NOMO-1 treated with DMSO at 0.1 percent for 48 hours (cell line): ENCODE data around the gene PRKAR1B.

Source experiments
- DNase-seq: peaks from one replicate; lab custom pipeline; 2025; ENCODE audit not compliant: unreplicated experiment; lab: John Stamatoyannopoulos, UW

Gene PRKAR1B

GRCh38 chr7:545470-545869, 181.6 kb downstream of the PRKAR1B start:
- no peak for DNase-seq

GRCh38 chr7:544338-545221, 182.5 kb downstream of the PRKAR1B start:
- no peak for DNase-seq

GRCh38 chr7:543501-544337, 183.4 kb downstream of the PRKAR1B start:
- no peak for DNase-seq

- DNase-seq = no peak
Measured at GRCh38 chr7:542713-543500, 184.2 kb downstream of the PRKAR1B start.

GRCh38 chr7:542131-542712, 184.9 kb downstream of the PRKAR1B start:
- DNase-seq = no peak

- DNase-seq = no peak
Measured at GRCh38 chr7:541661-542060, 185.4 kb downstream of the PRKAR1B start.

GRCh38 chr7:540997-541396, 186.1 kb downstream of the PRKAR1B start:
- no peak for DNase-seq

GRCh38 chr7:540579-540978, 186.5 kb downstream of the PRKAR1B start:
- no peak for DNase-seq

- no peak for DNase-seq
Measured at GRCh38 chr7:539731-540411, 187.2 kb downstream of the PRKAR1B start.

GRCh38 chr7:538764-539685, 188.1 kb downstream of the PRKAR1B start:
- DNase-seq = no peak

- DNase-seq = no peak
Measured at GRCh38 chr7:537911-538634, 189.0 kb downstream of the PRKAR1B start.

GRCh38 chr7:536231-536630, 190.8 kb downstream of the PRKAR1B start:
- no peak for DNase-seq

GRCh38 chr7:534959-535358, 192.1 kb downstream of the PRKAR1B start:
- DNase-seq = no peak

- no peak for DNase-seq
Measured at GRCh38 chr7:534075-534474, 193.0 kb downstream of the PRKAR1B start.

- DNase-seq = no peak
Measured at GRCh38 chr7:533266-533665, 193.8 kb downstream of the PRKAR1B start.

- no peak for DNase-seq
Measured at GRCh38 chr7:532379-533143, 194.5 kb downstream of the PRKAR1B start.

- no peak for DNase-seq
Measured at GRCh38 chr7:531777-532176, 195.3 kb downstream of the PRKAR1B start.

GRCh38 chr7:528451-528850, 198.6 kb downstream of the PRKAR1B start:
- DNase-seq = no peak
